GM12875 (cell line): ENCODE measurements around the gene ANKS1A.

Experiments used
- H3K4me3 ChIP-seq: one replicate; pipeline ENCODE4 v1.5.1; 2011; ENCODE audit warnings: low read depth, low read length, control low read depth
- TF ChIP-seq, protein P1 (sequence below): IDR thresholded peaks from 2 replicates; pipeline ENCODE4 v1.5.1; 2011; ENCODE audit warnings: low read depth, mild to moderate bottlenecking, control low read depth, inconsistent platforms, low read length, moderate library complexity, borderline replicate concordance; ENCODE audit not compliant: insufficient read depth

Gene ANKS1A

GRCh38 chr6:35054743-35055130, 165.7 kb downstream of the ANKS1A start:
- no peak overlapping the region for H3K4me3 ChIP-seq
- TF ChIP-seq, protein P1, sequence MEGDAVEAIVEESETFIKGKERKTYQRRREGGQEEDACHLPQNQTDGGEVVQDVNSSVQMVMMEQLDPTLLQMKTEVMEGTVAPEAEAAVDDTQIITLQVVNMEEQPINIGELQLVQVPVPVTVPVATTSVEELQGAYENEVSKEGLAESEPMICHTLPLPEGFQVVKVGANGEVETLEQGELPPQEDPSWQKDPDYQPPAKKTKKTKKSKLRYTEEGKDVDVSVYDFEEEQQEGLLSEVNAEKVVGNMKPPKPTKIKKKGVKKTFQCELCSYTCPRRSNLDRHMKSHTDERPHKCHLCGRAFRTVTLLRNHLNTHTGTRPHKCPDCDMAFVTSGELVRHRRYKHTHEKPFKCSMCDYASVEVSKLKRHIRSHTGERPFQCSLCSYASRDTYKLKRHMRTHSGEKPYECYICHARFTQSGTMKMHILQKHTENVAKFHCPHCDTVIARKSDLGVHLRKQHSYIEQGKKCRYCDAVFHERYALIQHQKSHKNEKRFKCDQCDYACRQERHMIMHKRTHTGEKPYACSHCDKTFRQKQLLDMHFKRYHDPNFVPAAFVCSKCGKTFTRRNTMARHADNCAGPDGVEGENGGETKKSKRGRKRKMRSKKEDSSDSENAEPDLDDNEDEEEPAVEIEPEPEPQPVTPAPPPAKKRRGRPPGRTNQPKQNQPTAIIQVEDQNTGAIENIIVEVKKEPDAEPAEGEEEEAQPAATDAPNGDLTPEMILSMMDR = no peak

DNA sequence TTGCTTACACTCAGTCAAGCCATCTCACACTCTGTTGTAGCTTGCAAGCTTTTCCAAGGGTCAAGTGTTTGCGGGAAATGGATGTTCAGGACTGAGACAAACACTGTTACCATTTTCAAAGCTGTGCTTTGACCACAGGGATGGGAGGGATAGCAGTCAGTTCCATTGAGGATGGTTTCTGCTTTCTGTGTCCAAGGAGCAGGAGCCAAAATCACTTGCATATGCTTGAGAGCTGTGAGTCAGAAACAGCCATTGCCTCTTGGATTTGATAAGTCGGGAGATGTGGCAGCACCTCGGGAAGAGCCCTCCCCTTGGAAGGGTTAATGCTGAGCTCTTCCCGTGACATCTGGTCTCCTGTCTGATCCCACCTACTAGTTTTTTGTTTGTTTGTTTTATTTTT, 166.8 kb downstream of the ANKS1A start:
- H3K4me3 ChIP-seq = no peak overlapping the region
- TF ChIP-seq, protein P1 = no peak

DNA sequence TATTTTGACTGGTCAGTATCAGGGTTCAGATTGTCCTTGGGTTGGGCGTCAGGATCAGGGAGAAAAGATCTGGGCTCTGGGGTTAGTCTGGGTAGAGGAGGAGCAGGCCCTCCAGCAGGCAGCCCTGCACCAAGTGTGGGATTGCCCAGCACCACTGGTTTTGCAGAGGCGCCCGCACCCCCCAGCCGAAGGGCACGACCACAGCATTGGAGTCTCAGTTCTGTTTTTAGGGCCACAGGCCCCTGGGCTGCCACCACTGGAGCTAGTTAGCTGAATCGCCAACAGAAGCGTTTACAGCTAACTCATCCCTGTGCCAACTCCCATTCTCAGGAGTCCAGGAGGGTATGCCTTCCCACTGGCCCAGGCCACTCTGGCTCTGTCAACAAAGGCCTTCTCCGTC, 167.9 kb downstream of the ANKS1A start:
- TF ChIP-seq, protein P1 = no peak
- H3K4me3 ChIP-seq = no peak overlapping the region

DNA sequence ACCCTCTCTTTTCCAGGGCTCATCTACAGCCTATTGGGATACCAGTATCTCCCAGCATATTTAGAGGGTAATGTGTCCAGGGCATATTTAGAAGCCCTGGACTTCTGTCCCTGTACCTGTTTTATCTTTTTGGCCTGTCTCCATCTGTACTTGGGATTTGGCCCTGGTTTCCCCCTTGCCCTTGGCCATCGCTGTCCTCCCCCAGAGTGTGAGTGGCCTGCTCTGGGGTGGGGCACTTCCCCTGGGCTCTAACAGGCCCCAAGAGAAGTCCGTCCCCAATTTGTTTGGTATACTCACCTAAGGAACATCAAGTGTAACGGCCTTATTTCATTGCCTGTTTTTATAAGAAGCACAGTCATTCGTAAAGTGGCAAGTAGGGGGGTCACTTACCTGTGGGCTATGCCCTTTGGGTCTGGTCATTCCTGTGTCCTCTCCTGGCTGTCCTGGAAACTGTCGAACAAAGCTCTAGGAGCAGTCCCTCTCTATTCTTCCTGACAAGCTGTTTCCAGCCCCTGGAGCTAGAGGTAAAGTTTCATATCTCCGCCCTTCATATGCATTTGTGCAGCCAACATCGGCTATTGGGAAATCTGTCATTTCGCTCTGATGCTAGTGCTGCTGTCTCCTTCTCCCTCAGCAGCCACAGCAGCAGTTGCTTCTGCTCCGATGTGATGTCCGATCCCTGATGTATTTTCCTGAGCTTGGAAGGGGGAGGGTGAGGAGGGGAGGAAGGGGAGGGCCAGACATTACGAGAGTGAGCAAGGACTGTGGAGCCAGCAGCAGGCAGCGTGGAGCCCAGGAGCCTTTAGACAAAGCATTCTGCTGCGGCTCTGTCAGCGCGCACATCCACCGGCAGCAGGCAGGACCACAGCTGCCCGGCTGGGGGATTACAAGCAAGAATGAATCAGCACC, 168.6 kb downstream of the ANKS1A start:
- H3K4me3 ChIP-seq = no peak overlapping the region
- TF ChIP-seq, protein P1 = no peak

- TF ChIP-seq, protein P1 = no peak
- no peak overlapping the region for H3K4me3 ChIP-seq
These were observed 169.3 kb downstream of the ANKS1A start for GRCh38 chr6:35058358-35058675.

GRCh38 chr6:35058865-35059522, 169.9 kb downstream of the ANKS1A start:
- TF ChIP-seq, protein P1 = no peak
- H3K4me3 ChIP-seq = no peak overlapping the region
